ENCODE measurements around the gene NRL.
"Not testable (repeated sequence)": the region's sequence is repeated elsewhere in the genome, so short reads cannot be mapped to it uniquely, and the experiment has no call there.

Gene NRL

DNA sequence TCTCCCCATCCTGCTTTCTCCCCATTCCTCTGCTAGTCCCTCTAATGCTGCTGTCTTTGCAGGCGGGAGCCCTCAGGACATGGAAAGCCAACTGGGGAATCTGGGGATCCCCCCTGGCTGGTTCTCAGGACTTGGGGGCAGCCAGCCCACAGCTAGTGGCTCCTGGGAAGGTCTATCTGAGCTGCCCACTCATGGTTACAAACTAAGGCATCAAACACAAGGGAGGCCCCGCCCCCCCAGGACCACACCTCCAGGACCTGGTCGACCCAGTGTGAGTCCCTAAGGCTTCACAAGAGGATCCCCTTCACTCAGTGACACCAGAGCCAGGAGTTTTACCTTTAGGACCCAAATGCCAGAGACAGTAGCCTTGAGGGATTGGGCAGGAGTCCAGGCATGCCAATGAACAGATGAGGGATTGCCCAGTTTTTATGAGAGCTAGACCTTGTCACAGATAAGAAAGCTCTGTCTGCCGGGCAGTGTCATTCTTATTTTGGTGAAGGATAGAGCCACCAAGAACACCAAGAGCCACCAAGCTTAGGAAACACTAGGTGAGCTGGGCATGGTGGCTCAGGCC, 51.4 kb downstream of the NRL start:
- no peak for DNase-seq

DNA sequence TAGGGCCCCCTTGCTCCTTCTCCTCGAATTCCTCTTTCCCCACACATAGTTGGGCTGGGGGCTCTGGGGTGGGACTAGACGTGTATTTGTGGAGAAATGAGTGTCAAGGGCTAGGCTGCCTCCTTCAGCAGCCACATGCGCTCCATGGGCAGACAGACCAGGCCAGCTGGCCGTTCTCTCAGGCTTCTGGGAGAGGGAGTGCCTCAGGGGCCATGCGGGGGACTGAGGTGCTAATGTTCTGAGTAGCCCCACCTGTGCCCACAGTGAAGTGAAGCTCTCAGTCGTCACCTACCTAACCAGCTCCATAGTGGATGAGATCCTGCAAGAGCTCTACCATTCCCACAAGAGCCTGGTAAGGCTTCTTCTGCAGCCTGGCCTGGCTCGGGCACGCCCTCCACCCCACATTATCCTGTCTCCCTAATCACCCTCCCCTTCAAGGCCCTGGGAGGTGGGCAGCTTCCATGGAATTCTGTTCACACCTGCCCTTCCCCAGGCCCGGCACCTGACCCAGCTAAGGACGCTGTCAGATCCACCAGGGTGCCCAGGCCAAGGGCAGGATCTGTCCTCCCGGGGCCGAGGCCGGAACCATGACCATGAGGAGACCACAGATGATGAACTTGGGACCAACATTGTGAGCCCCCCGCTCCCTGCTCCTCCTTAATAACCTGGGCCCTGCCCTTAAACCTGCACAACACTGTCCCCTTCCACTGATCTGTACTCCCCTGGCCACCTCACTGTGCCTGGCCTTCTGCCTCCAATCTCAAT, 52.4 kb downstream of the NRL start:
- DNase-seq, result no peak

DNA sequence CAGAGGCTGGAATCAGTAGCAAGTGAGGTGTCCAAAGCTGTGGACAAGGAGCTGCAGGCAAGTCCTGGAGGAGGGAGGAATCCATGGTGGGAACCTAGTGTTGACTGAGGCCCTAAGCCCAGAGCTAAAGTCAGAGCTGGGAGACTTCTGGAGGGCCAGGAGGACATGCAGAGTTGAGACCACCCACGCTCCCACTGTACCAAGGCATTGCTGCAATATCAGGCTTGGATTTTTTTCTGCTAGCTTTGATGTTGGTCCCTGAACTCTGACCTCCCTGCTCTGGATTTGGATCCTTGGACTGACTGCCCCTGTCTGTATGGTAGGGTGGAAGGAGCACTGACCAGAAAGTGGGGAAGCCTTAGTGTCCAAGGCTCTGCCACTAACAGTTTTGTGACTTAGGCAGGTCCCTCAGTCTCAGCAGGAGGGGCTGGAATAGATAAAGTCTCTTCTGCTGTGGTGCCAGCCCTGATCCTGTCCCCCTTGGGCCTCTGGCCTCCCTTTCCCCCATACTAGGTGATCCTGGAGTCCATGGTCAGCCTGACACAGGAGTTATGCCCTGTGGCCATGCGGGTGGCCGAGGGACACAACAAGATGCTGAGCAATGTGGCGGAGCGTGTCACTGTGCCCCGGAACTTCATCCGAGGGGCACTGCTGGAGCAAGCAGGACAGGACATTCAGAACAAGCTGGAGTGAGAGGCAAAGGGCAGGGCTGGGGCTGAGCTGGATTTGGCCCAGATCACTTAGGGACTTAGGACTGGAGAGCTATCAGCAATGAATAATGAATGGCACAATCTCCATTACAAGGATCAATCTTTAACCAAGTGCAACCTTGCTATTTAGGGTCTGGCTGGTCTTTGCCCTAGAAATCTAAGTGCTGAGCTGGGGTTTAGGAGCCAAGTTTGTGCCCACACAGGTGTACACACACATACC, 53.5 kb downstream of the NRL start:
- no peak for DNase-seq

DNA sequence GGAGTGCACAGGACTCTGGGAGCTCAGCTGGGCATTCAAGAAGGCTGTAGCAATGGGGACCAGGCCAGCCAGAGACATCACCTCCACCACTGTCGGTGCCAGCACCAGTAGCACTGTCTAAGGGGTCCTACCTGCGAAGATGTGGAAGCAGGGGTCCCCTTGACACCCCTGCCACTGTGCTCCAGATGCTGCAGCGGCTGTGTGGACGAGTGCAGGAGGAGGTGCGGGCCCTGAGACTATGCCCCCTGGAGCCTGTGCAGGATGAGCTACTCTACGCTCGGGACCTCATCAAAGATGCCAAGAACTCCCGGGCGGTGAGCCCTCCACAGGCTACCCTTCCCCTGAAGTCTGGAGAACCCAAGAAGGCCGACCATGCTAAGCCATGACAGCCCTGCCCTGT, 54.3 kb downstream of the NRL start:
- DNase-seq, result no peak

DNA sequence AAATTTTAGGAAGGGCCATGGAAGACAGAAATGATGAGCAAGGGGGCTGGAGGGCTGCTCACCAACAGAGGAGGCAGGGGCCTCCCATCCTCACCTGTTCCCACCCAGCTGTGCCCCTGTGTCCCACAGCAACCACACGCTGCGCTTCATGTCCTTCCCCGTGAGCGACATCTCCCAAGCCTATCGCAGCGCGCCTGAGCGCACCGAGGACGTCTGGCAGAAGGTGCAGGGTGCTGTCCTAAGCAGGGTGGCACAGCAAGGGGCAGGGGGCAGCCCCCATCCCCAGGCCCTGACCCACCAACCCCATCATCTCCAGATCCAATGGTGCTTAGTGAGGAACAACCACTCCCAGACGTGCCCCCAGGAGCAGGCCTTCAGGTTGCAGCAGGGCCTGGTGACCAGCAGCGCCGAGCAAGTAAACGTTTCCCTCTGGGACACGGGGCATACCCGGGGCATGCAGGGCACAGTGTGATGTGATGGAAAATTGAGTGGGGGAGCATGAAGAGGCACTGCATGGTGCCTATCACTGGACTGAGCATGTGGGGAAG, 54.8 kb downstream of the NRL start:
- DNase-seq, result no peak

DNA sequence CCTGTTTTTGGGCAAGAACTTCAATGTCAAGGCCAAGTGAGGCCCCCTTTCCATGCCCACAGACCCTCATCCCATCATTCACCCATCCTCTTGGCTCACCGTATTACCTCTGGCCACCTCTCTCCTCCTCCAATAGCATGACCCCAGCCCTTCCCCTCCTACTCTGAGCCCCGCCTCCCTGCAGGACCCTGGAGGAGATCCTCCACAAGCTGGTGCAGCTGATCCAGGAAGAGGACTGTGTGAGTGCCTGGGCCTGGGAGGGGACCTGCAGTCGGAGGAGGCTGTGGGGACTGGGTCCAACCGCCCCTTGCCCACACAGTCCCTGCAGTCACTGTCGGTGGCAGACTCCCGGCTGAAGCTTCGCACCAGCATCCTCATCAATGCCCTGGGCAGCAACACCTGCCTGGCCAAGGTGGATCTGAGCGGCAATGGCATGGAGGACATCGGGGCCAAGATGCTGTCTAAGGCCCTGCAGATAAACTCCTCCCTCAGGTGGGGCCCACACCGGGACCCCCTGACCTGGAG, 55.7 kb downstream of the NRL start:
- no peak for DNase-seq

DNA sequence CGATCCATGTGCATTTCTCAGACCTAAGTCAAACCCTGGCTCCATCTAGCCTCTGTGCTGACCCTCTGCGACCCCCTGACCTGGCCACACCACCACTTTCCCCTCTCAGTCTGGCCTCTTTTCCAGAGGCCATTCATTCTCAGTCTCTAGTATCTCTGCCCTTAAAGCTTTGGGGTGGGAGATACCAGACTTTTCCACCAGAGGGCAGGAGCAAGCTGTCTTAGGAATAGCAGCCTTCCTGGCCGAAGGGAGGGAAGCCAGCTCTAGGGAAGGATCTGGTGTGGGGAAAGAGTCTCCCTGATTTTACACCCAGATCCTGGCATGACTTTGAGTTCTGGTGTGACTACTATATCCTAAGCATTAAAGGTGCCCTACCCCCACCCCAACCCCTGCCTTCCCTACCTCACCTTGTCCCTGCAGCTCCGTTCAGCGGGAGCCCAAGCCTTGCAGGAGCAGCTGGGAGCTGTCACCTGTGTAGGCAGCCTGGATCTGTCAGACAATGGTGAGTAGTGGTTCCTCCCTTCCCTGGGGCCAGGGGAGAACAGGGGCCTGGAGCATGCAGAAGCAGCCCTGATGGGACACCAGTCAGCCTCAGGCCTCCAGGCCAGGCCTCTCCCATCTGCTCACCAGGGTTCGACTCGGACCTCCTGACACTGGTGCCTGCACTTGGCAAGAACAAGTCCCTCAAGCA, 56.3 kb downstream of the NRL start:
- DNase-seq, result peak; percentile 27

DNA sequence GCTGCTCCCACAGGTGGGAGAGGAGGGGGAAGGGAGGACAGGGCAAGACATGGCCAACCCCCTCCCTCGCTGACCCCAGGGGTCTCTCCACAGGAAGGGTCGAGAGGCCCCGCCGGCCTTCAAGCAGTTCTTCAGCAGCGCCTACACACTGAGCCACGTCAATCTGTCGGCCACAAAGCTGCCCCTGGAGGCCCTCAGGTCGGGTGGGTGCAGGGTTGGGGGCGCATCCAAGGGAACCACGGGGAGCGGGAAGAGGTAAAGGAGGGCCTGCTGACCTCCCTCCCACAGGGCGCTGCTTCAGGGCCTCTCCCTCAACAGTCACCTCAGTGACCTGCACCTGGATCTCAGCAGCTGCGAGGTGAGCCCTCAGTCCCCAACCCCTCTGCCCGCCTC, 56.9 kb downstream of the NRL start:
- DNase-seq, result no peak

DNA sequence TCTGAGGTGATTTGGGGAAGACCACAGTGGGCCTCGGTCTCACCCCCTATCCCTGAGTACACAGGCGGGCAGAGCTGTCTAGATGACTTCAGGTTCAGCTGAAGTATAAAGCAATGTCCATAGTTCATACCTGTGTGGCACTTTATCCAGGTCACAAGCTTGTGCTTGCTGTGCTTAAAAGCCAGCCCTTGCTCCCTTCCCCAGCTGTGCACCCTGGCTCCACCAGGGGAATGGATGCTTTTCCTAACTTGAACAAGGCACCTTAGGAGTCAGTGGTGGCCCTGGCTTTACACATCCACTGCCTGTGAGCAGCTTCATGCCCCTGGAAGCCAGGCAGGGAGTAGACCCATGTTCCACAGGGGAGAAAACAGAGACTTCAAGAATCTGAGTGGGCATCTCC, 57.5 kb downstream of the NRL start:
- no peak for DNase-seq

DNA sequence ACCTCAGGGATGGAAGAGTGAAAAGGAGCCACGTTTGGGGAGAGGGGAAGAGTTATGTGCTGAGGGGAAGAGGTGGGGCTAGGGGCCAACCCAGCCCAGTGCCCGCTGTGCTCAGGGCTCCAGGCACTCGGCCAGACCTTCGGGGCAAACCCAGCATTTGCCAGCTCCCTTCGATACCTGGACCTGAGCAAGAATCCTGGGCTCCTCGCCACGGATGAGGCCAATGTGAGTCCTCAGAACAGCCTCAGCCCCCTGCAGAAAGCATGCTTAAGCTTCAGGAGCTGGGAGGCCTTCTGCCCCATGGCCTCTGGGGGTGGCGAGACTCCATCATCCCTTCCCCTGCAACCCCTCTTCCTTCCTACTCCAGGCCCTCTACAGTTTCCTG, 58.0 kb downstream of the NRL start:
- DNase-seq, result no peak

DNA sequence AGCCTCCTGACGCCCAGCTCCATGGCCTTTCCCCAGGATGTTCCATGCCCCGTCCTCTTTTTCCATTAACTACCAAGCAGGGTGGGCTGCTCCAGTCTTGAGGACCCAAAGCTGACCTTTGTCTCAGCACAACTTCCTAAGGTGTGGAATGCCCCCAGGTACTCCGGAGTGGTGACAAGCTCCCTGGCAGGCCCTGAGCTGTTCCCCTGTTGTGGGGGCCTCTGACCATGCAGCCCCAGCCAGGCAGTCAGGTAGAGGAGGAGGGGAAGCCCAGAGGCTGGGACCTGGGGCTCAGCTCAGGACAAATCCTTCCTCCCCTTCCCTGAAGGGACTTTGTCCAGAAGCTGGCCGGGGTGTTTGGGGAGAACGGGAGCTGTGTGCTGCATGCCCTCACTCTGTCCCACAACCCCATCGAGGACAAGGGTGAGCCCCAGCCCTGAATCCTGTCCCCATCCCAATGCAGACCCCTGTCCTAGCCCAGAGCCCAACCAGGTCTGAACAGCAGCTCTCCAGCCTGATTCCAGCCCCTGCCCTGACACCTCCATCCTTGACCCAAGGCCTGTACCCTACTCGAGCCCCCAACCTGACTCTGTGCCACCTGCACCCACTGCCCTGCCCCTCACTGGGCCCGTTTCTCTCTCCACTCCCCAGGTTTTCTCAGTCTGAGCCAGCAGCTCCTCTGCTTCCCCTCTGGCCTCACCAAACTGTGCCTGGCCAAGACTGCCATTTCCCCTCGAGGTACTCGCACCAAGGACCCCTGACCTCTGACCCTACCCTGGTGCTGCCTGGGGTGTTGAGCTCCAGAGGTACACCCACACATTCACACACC, 58.6 kb downstream of the NRL start:
- DNase-seq, result no peak

DNA sequence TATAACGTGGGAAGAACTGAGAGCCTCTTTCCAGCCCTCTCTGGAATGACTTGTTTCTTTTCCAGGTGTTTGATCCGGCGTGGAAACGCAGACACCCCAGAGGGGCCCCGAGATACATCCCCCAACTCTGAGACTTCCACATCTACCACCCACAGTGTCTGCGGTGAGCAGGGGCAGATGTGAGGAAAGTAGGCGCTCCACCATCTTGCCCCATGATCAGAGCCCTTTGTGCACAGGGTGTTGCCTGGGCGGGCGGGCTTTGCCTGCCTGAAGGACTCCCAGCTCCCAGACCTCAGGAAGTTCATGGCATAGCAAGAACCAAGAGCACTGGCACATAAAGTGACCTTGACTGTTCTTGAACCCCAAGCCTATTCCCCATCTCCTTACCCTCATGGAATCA, 60.1 kb downstream of the NRL start:
- DNase-seq, result no peak

DNA sequence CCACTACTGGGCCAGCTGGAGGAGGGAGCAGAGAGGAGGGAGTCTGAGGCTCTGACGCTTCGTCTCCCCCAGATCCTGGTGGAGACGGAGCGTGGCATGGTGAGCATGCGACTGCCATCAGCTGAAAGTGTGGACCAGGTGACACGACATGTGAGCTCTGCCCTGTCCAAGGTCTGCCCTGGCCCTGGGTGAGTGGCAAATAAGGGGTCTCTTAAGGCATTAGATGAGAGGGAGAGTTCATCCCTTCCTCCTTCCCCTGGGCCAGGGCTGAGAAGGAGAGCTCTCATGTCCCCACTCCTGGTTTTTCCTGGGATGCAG, 60.5 kb downstream of the NRL start:
- no peak for DNase-seq

DNA sequence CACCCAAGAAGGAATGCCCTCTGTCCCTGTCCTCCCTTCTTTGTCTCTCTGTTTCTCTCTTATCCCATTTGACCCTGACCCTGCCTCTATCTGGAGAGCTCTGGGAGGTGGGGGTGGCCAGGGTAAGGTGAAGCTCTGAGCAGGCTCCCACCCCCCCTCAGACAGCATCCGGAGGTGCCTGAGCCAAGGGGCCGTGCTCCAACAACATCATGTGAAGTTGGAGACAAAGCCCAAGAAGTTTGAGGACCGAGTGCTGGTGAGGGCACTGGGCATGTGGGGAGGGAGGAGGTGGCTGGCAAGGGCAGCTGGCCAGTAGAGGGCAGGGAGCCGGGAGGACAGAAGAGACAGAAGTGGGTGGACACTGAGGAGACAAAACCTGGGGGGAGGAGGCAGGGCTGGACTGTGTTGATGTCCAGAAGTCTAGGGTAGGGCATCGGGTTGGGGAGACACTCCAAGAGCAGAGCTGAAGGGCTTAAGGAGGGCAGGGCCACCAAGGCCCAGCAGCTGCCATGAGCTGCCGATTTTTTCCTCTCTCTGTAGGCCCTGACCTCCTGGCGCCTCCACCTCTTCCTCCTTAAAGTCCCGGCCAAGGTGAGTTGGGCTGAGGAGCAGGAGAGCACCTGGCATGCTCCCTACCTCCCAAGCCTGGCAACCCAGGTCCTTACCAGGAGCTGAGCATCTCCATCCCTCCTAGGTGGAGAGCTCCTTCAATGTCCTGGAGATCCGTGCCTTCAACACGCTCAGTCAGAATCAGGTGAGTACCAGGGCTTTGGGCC, 61.0 kb downstream of the NRL start:
- DNase-seq, result no peak

DNA sequence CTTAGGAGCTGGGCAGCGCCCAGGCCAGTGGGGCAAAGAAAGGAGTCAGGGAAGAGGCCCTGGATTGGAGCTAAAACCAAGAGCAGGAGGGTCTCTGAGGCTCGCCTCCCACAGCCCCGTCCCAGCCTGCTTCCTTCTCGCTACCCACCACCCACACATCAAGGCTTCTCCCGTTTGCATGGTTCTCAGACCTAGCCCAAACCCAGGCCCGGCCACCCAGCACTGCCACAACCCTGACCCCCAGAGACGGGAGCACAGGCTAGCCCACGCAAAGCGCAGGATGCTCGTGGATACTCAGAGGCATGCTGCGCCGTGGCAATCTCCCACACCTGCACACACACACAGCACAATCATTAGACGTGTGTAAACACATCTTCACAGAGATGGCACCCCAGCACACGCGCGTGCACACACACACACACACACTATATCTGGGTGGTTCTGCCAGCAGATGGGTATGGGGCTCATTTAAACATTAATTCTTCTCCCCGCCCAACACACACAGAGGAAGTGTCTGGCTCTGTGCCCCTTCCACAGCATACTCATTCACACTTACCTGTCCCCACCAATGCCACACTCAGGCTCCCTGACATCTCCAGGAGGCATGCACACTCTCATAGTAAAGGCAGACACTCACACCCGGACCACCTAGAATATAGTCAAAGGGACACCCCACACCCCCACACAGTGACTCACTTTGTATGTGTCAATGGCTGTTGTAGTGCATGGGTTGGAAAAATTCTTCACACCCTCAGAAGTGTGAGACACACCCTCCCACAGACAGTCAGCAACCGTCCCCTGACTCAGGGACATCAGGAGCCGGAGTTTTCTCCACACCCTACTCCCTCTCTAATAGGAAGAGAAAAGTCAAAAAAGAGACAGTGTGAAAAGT, 61.8 kb downstream of the NRL start:
- DNase-seq, result no peak

DNA sequence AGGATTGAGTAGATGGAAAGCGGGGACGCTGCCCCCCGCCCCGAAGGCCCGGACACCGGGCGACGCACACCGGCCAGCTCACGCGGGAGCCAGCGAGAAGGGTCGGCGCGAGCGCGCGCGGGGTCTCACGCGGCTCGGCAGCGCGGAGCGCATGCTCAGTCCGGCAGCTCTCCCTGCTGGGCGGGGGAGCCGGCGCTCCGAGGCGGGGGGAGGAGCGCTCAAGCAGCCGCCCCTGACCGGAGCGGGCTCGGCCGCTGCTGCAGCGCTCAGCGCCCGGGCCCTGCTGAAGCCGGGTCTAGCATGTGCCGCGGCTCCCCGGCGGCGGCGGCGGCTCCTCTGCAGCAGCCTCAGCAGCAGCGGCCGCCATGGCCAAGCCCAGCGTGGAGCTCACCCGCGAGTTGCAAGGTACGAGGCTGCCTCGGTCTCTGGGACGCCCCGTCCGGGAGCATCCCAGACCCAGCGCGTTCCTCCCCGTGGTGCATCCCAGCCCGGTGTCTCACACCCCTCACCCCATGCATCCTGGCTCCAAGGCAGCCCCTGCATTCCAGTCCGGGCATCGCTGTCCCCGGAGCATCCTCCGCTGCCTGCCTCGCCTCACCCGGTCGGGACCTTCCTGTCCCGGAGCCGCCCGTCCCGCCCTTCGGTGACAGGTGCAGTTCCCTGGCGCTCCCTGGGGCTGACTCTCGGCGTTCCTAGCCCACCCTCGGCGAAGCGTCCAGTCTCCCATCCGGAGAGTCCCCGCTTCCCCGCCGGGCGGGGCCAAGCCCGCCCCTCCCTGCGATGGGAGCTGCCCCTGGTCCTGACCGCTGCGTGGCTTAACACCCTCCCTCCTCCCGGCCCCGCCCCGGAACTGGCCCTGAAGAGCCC, 62.7 kb downstream of the NRL start, which contains the start of gene CARMIL3:
TSS of gene CARMIL3 (plus strand) at position 221 of the 867 bp plus-strand sequence. CDS start at position 366, 145 bp downstream.
- peak; percentile 47 for DNase-seq

DNA sequence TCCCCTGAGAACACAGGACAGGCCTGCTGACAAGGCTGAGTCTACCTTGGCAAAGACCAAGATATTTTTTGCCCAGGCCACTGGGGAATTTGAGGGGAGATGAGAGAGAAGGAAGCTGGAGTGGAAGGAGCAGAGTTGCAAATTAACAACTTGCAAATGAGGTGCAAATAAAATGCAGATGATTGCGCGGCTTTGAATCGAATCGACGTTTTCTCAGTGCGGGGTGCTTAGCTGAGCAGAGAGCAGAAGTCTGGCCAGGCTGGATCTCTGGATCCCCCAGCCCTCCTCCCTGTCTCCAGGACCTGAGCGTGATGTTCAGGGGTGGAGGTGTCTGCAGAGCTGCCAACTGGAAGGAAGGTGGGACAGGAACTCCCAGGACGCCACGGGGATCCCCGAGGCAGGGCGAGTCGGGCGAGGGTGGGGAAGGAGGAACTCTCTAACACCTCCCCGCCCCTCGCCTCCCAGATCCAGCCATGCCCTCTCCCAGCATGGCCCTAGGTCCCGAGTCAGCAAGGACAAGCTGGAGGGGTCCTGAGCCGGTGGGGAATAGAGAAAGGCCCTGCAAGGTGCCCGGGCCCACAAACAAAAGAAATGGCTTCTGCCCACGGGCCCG, 63.5 kb downstream of the NRL start:
- no peak for DNase-seq

DNA sequence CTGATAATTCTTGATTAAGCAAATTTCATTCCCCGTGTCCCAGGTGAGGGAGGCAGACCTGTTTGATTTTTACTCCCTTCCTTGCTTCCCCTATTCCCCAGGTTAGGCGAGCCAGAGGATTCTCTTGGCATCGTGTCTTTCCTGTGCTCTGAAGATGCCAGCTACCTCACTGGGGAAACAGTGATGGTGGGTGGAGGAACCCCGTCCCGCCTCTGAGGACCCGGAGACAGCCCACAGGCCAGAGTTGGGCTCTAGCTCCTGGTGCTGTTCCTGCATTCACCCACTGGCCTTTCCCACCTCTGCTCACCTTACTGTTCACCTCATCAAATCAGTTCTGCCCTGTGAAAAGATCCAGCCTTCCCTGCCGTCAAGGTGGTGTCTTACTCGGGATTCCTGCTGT, 64.0 kb downstream of the NRL start:
- not testable (repeated sequence) for DNase-seq

All from NCI-H748 treated with DMSO at 0.1 percent for 48 hours (cell line).